Hippocampal formation (tissue), 2 donors: ENCODE results near the gene NPTN.
"Not testable (repeated sequence)": the region's sequence is repeated elsewhere in the genome, so short reads cannot be mapped to it uniquely, and the experiment has no call there.

Experiments
- DNase-seq, 2 donors: peaks; one replicate each; lab custom pipeline; 2025; lab: John Stamatoyannopoulos, UW

Gene NPTN

GRCh38 chr15:73600413-73601335 is 32.5 kb downstream of the NPTN start:
- no peak for DNase-seq

- no peak for DNase-seq
These were observed 33.3 kb downstream of the NPTN start for GRCh38 chr15:73599934-73600333.

GRCh38 chr15:73598530-73599160 is 34.5 kb downstream of the NPTN start:
- no peak for DNase-seq

- DNase-seq: no peak
These were observed 36.1 kb downstream of the NPTN start for GRCh38 chr15:73597036-73597638.

GRCh38 chr15:73596174-73596573 is 37.0 kb downstream of the NPTN start:
- no peak for DNase-seq

- no peak for DNase-seq
These were observed 39.1 kb downstream of the NPTN start for GRCh38 chr15:73594109-73594508.

- no peak for DNase-seq
These were observed 39.7 kb downstream of the NPTN start for GRCh38 chr15:73593304-73594074.

GRCh38 chr15:73590263-73590662 is 42.9 kb downstream of the NPTN start:
- no peak for DNase-seq

- no peak for DNase-seq
These were observed 43.4 kb downstream of the NPTN start for GRCh38 chr15:73589766-73590165.

- no peak for DNase-seq
These were observed 47.1 kb downstream of the NPTN start for GRCh38 chr15:73585871-73586654.

GRCh38 chr15:73584699-73585420 is 48.3 kb downstream of the NPTN start:
- no peak for DNase-seq

GRCh38 chr15:73583544-73583943 is 49.6 kb downstream of the NPTN start:
- no peak for DNase-seq

- no peak for DNase-seq
These were observed 50.3 kb downstream of the NPTN start for GRCh38 chr15:73582851-73583379.

GRCh38 chr15:73578026-73578425 is 55.2 kb downstream of the NPTN start:
- DNase-seq: no peak

- not testable (repeated sequence) for DNase-seq
These were observed 55.6 kb downstream of the NPTN start for GRCh38 chr15:73577593-73577992.

- DNase-seq: no peak
These were observed 57.4 kb downstream of the NPTN start for GRCh38 chr15:73575636-73576247.

- no peak for DNase-seq
These were observed 59.6 kb downstream of the NPTN start for GRCh38 chr15:73573572-73573971.

- no peak for DNase-seq
These were observed 60.2 kb downstream of the NPTN start for GRCh38 chr15:73573037-73573436.

- no peak for DNase-seq
These were observed 60.9 kb downstream of the NPTN start for GRCh38 chr15:73572296-73572695.

GRCh38 chr15:73571346-73571745 is 61.8 kb downstream of the NPTN start:
- no peak for DNase-seq
